GM12874 (cell line): ENCODE results near the gene EPB41L3.

Experiments used
- CTCF ChIP-seq: IDR thresholded peaks from 2 replicates; pipeline ENCODE4 v1.5.1; 2011; ENCODE audit warnings: low read depth, mild to moderate bottlenecking, control low read depth, low read length, moderate library complexity; ENCODE audit not compliant: insufficient read depth

The EPB41L3 gene

GRCh38 chr18:5543773-5544389, at the start of gene EPB41L3:
Gene EPB41L3, minus strand, starts transcription at chr18:5543997. Its CDS starts 54,814 bp downstream, at chr18:5489183.
- TF ChIP-seq CTCF, result no peak

- TF ChIP-seq CTCF, result no peak
Observed at GRCh38 chr18:5588529-5588928, 44.7 kb upstream of the EPB41L3 start.

- TF ChIP-seq CTCF, result no peak
Observed at GRCh38 chr18:5585653-5586052, 41.9 kb upstream of the EPB41L3 start.

GRCh38 chr18:5584746-5585417, 41.1 kb upstream of the EPB41L3 start:
- TF ChIP-seq CTCF, result no peak

GRCh38 chr18:5582849-5583681, 39.3 kb upstream of the EPB41L3 start:
- no peak for TF ChIP-seq CTCF

- no peak for TF ChIP-seq CTCF
Observed at GRCh38 chr18:5582076-5582475, 38.3 kb upstream of the EPB41L3 start.

GRCh38 chr18:5574843-5575242, 31.0 kb upstream of the EPB41L3 start:
- no peak for TF ChIP-seq CTCF
